ENCODE results near the gene XAGE1B. TPM values are rescaled to one million over a fixed set of nuclear protein-coding genes. Genes with fewer than 3 reads are reported as not detected.
"Not testable (repeated sequence)": the region's sequence is repeated elsewhere in the genome, so short reads cannot be mapped to it uniquely, and the experiment has no call there.

The XAGE1B gene
- total RNA-seq, 1 experiment from 2014 or later = not detected

- Histone ChIP-seq H3K4me1 (ENCODE audit: control insufficient read depth, insufficient read depth, low read length) (no peaks in the 10 kb centered on the region), H3K36me3 (ENCODE audit: control insufficient read depth, insufficient read depth, low read length) (no peaks in the 10 kb centered on the region), H3K27me3 (ENCODE audit: control insufficient read depth, insufficient read depth, low read length) (no peaks in the 10 kb centered on the region), H3K27ac (ENCODE audit: low read length) (no peak overlapping the region), H3K9me3 (ENCODE audit: control insufficient read depth, insufficient read depth, low read depth, low read length) (no peaks in the 10 kb centered on the region), H3K4me3 (ENCODE audit: low read depth in 2 of 2, low read length in 2 of 2) (no peak overlapping the region)
- in situ Hi-C loops (cut with HindIII; ENCODE audit: low pct_unique_long_range_greater_than_20kb, low sequenced_read_pairs) = no loop called here
- no TSS peak for BruUV-seq (replicated peaks)
- ChIA-PET CTCF (no interaction called here), POLR2A (no interaction called here)
- intact Hi-C loops (cut with micrococcal nuclease; ENCODE audit: unreplicated experiment) = no loop called here
- ATAC-seq = no peak
- no peak for DNase-seq (ENCODE audit: low read depth, low spot score)
- TF ChIP-seq CTCF (IDR thresholded peaks at IDR 0.05) = no peak
- TF ChIP-seq SIN3A (IDR thresholded peaks at IDR 0.05; ENCODE audit: borderline replicate concordance, insufficient read depth, low read depth, low read length) = no peak
- TF ChIP-seq REST (IDR thresholded peaks at IDR 0.05; ENCODE audit: insufficient read depth in 1 of 2, low read depth in 2 of 2, low read length in 1 of 2) = no peak
- TF ChIP-seq POLR2AphosphoS5 (IDR thresholded peaks at IDR 0.05; ENCODE audit: low read depth, low read length) = no peak
- TF ChIP-seq TCF7L2 (IDR thresholded peaks at IDR 0.05; ENCODE audit: low read depth, low read length) = no peak
These were observed 12.3 kb downstream of the XAGE1B start for GRCh38 chrX:52504551-52504950.

- BruUV-seq (replicated peaks); POLR2A ChIA-PET; CTCF ChIA-PET; intact Hi-C loops (cut with micrococcal nuclease; ENCODE audit: unreplicated experiment); H3K36me3 ChIP-seq (ENCODE audit: control insufficient read depth, insufficient read depth, low read length); in situ Hi-C loops (cut with HindIII; ENCODE audit: low pct_unique_long_range_greater_than_20kb, low sequenced_read_pairs); DNase-seq (ENCODE audit: low read depth, low spot score); H3K27me3 ChIP-seq (ENCODE audit: control insufficient read depth, insufficient read depth, low read length); H3K4me3 ChIP-seq (ENCODE audit: low read depth in 2 of 2, low read length in 2 of 2); H3K4me1 ChIP-seq (ENCODE audit: control insufficient read depth, insufficient read depth, low read length); H3K9me3 ChIP-seq (ENCODE audit: control insufficient read depth, insufficient read depth, low read depth, low read length); ATAC-seq; H3K27ac ChIP-seq (ENCODE audit: low read length): not testable (repeated sequence)
These were observed 15.5 kb downstream of the XAGE1B start for GRCh38 chrX:52501362-52501761.

GRCh38 chrX:52496419-52496772, 20.5 kb downstream of the XAGE1B start:
- in situ Hi-C loops (cut with HindIII; ENCODE audit: low pct_unique_long_range_greater_than_20kb, low sequenced_read_pairs); POLR2A ChIA-PET; BruUV-seq (replicated peaks): not testable (repeated sequence)

GRCh38 chrX:52495545-52496418, 21.1 kb downstream of the XAGE1B start, which contains the start of gene XAGE1A:
Gene XAGE1A (plus strand): TSS chrX:52495808. CDS start chrX:52497362, 1,554 bp downstream.
- H3K9me3 ChIP-seq (ENCODE audit: control insufficient read depth, insufficient read depth, low read depth, low read length); H3K27ac ChIP-seq (ENCODE audit: low read length); intact Hi-C loops (cut with micrococcal nuclease; ENCODE audit: unreplicated experiment); CTCF ChIA-PET; in situ Hi-C loops (cut with HindIII; ENCODE audit: low pct_unique_long_range_greater_than_20kb, low sequenced_read_pairs); BruUV-seq (replicated peaks); H3K36me3 ChIP-seq (ENCODE audit: control insufficient read depth, insufficient read depth, low read length); POLR2A ChIA-PET; ATAC-seq; H3K4me3 ChIP-seq (ENCODE audit: low read depth in 2 of 2, low read length in 2 of 2); H3K27me3 ChIP-seq (ENCODE audit: control insufficient read depth, insufficient read depth, low read length); DNase-seq (ENCODE audit: low read depth, low spot score); H3K4me1 ChIP-seq (ENCODE audit: control insufficient read depth, insufficient read depth, low read length): not testable (repeated sequence)

More at GRCh38 chrX:52496419-52496772, 20.5 kb downstream of the XAGE1B start:
- ATAC-seq; H3K4me1 ChIP-seq (ENCODE audit: control insufficient read depth, insufficient read depth, low read length); DNase-seq (ENCODE audit: low read depth, low spot score); CTCF ChIA-PET; H3K9me3 ChIP-seq (ENCODE audit: control insufficient read depth, insufficient read depth, low read depth, low read length); H3K27ac ChIP-seq (ENCODE audit: low read length); H3K36me3 ChIP-seq (ENCODE audit: control insufficient read depth, insufficient read depth, low read length); H3K4me3 ChIP-seq (ENCODE audit: low read depth in 2 of 2, low read length in 2 of 2); intact Hi-C loops (cut with micrococcal nuclease; ENCODE audit: unreplicated experiment); H3K27me3 ChIP-seq (ENCODE audit: control insufficient read depth, insufficient read depth, low read length): not testable (repeated sequence)

GRCh38 chrX:52471301-52471700, 45.6 kb downstream of the XAGE1B start:
- H3K36me3 ChIP-seq (ENCODE audit: control insufficient read depth, insufficient read depth, low read length); H3K4me1 ChIP-seq (ENCODE audit: control insufficient read depth, insufficient read depth, low read length); in situ Hi-C loops (cut with HindIII; ENCODE audit: low pct_unique_long_range_greater_than_20kb, low sequenced_read_pairs); DNase-seq (ENCODE audit: low read depth, low spot score); H3K27me3 ChIP-seq (ENCODE audit: control insufficient read depth, insufficient read depth, low read length); H3K27ac ChIP-seq (ENCODE audit: low read length); intact Hi-C loops (cut with micrococcal nuclease; ENCODE audit: unreplicated experiment); BruUV-seq (replicated peaks); H3K9me3 ChIP-seq (ENCODE audit: control insufficient read depth, insufficient read depth, low read depth, low read length); ATAC-seq; POLR2A ChIA-PET; H3K4me3 ChIP-seq (ENCODE audit: low read depth in 2 of 2, low read length in 2 of 2); CTCF ChIA-PET: not testable (repeated sequence)

All from Panc1 (cell line).